HepG2 (cell line): ENCODE measurements around the gene SLC2A11. TPM values are rescaled to one million over a fixed set of nuclear protein-coding genes. Genes with fewer than 3 reads are reported as not detected.

ENCODE experiments used
- ARNT ChIP-seq: fragments of 450-650 bp; IDR thresholded peaks from 2 replicates; pipeline ENCODE4 v1.6.1; 2017
- FOXK1 ChIP-seq: sonication (generic); formaldehyde crosslinking; IDR thresholded peaks from 2 replicates; pipeline ENCODE4 v1.4.0; 2020; ENCODE audit warnings: low read depth, missing genetic modification reagents, borderline replicate concordance
- GATAD1 ChIP-seq: IDR thresholded peaks from 2 replicates; pipeline ENCODE4 v1.6.1; 2016; ENCODE audit warnings: missing genetic modification reagents, missing compliant biosample characterization
- HIVEP1 ChIP-seq: sonication (generic); formaldehyde crosslinking; IDR thresholded peaks from 2 replicates; pipeline ENCODE4 v1.4.0; 2020; ENCODE audit warnings: mild to moderate bottlenecking, missing genetic modification reagents
- HMG20A ChIP-seq: IDR thresholded peaks from 2 replicates; pipeline ENCODE4 v1.6.1; 2016; ENCODE audit warnings: borderline replicate concordance
- HMGA1 ChIP-seq: sonication (generic); formaldehyde crosslinking; conservative IDR thresholded peaks from 2 replicates; pipeline ENCODE4 v1.4.0; 2020; ENCODE audit warnings: missing genetic modification reagents
- HNRNPH1 ChIP-seq: fragments of 200-400 bp; formaldehyde crosslinking; optimal IDR thresholded peaks from 2 replicates; pipeline ENCODE3; 2017; ENCODE audit warnings: mild to moderate bottlenecking, low read depth, low read length
- MED8 ChIP-seq: sonication (generic); formaldehyde crosslinking; IDR thresholded peaks from 2 replicates; pipeline ENCODE4 v1.8.1; 2023; ENCODE audit warnings: mild to moderate bottlenecking, missing genetic modification reagents; ENCODE audit not compliant: insufficient replicate concordance
- NFE2L1 ChIP-seq: sonication (generic); formaldehyde crosslinking; IDR thresholded peaks from 2 replicates; pipeline ENCODE4 v1.4.0; 2020; ENCODE audit warnings: missing genetic modification reagents, mild to moderate bottlenecking, borderline replicate concordance
- RFXANK ChIP-seq: IDR thresholded peaks from 2 replicates; pipeline ENCODE4 v1.6.1; 2016
- RFXAP ChIP-seq: sonication (generic); formaldehyde crosslinking; IDR thresholded peaks from 2 replicates; pipeline ENCODE4 v1.4.0; 2020; ENCODE audit warnings: missing genetic modification reagents, borderline replicate concordance
- SIX1 ChIP-seq: sonication (generic); formaldehyde crosslinking; IDR thresholded peaks from 2 replicates; pipeline ENCODE4 v1.4.0; 2020; ENCODE audit warnings: missing genetic modification reagents, borderline replicate concordance
- SMARCE1 ChIP-seq: fragments of 450-650 bp; IDR thresholded peaks from 2 replicates; pipeline ENCODE4 v1.6.1; 2017; ENCODE audit warnings: borderline replicate concordance
- SUZ12 ChIP-seq: fragments of 150-350 bp; IDR thresholded peaks from 2 replicates; pipeline ENCODE4 v1.6.1; 2014; ENCODE audit warnings: low read depth, low read length
- SYNCRIP ChIP-seq: fragments of 200-400 bp; formaldehyde crosslinking; IDR thresholded peaks from 2 replicates; pipeline ENCODE4 v1.6.1; 2018; ENCODE audit warnings: mild to moderate bottlenecking, low read depth, low read length; ENCODE audit not compliant: insufficient read depth
- TCF7L2 ChIP-seq: IDR thresholded peaks from 2 replicates; pipeline ENCODE4 v1.6.1; 2011; ENCODE audit warnings: mild to moderate bottlenecking, low read depth, low read length, moderate library complexity
- ZMYM4 ChIP-seq: sonication (generic); formaldehyde crosslinking; IDR thresholded peaks from 2 replicates; pipeline ENCODE4 v1.8.1; 2023; ENCODE audit warnings: mild to moderate bottlenecking, missing genetic modification reagents
- ZNF296 ChIP-seq: sonication (generic); formaldehyde crosslinking; conservative IDR thresholded peaks from 2 replicates; pipeline ENCODE4 v1.5.0; 2020; ENCODE audit warnings: mild to moderate bottlenecking, missing genetic modification reagents
- ZNF558 ChIP-seq: sonication (generic); formaldehyde crosslinking; IDR thresholded peaks from 2 replicates; pipeline ENCODE4 v1.9.0; 2022; ENCODE audit warnings: mild to moderate bottlenecking, missing genetic modification reagents, borderline replicate concordance
- ZNF746 ChIP-seq: sonication (generic); formaldehyde crosslinking; IDR thresholded peaks from 2 replicates; pipeline ENCODE4 v1.8.0; 2022; ENCODE audit warnings: mild to moderate bottlenecking, missing genetic modification reagents
- ZNF766 ChIP-seq: sonication (generic); formaldehyde crosslinking; IDR thresholded peaks from 2 replicates; pipeline ENCODE4 v1.5.0; 2020; ENCODE audit warnings: missing genetic modification reagents, borderline replicate concordance
- ZNF839 ChIP-seq: sonication (generic); formaldehyde crosslinking; IDR thresholded peaks from 2 replicates; pipeline ENCODE4 v1.4.0; 2020; ENCODE audit warnings: missing genetic modification reagents, mild to moderate bottlenecking, borderline replicate concordance
- ZNF883 ChIP-seq: sonication (generic); formaldehyde crosslinking; IDR thresholded peaks from 2 replicates; pipeline ENCODE4 v1.5.1; 2020; ENCODE audit warnings: mild to moderate bottlenecking, missing genetic modification reagents; ENCODE audit errors: not compliant biosample characterization
- ZSCAN5A ChIP-seq: sonication (generic); formaldehyde crosslinking; IDR thresholded peaks from 2 replicates; pipeline ENCODE4 v1.8.0; 2022; ENCODE audit warnings: mild to moderate bottlenecking, missing genetic modification reagents, borderline replicate concordance
- polyA plus RNA-seq, 8 experiments: library from polyadenylated mRNA; depleted of rRNA in 3 of 8; stranded (reverse) in 7 of 8; unstranded in 1 of 8; fragments of >200 nt; fragmentation: Illumina TruSeq in 4 of 8; extraction: Trizol in 4 of 8; gene quantifications; 2 replicates each; pipeline versions ENCODE4 v1.2.1 to v1.2.3, GENCODE V29; 2011 to 2016; ENCODE audit warnings: low read depth in 4 of 8, missing spikeins in 1 of 8, mixed read lengths in 1 of 8; ENCODE audit not compliant: insufficient read depth in 1 of 8
- total RNA-seq, 5 experiments: library from RNA; depleted of rRNA; stranded (reverse); fragments of >200 nt; fragmentation: Illumina TruSeq; extraction: Trizol; gene quantifications; 2 replicates each; pipeline ENCODE4 v1.2.3, GENCODE V29; 2016; ENCODE audit warnings: low read depth in 1 of 5
- TF ChIP-seq, protein P1 (sequence below): sonication (generic); formaldehyde crosslinking; IDR thresholded peaks from 2 replicates; pipeline ENCODE4 v1.9.0; 2022; ENCODE audit warnings: low read depth, missing genetic modification reagents
- TF ChIP-seq, protein P2 (sequence below): sonication (generic); formaldehyde crosslinking; IDR thresholded peaks from 2 replicates; pipeline ENCODE4 v1.8.0; 2022; ENCODE audit warnings: missing genetic modification reagents, low read depth, mild to moderate bottlenecking, borderline replicate concordance
- TF ChIP-seq, protein P3 (sequence below): sonication (generic); formaldehyde crosslinking; IDR thresholded peaks from 2 replicates; pipeline ENCODE4 v1.5.1; 2020; ENCODE audit warnings: mild to moderate bottlenecking, missing genetic modification reagents, borderline replicate concordance

SLC2A11 gene
- total and polyA plus RNA-seq, 2 of the 13 experiments (the other 11 are each of a cell fraction or from before 2014, with no cell fraction given) = 15.2 to 15.4 TPM

DNA sequence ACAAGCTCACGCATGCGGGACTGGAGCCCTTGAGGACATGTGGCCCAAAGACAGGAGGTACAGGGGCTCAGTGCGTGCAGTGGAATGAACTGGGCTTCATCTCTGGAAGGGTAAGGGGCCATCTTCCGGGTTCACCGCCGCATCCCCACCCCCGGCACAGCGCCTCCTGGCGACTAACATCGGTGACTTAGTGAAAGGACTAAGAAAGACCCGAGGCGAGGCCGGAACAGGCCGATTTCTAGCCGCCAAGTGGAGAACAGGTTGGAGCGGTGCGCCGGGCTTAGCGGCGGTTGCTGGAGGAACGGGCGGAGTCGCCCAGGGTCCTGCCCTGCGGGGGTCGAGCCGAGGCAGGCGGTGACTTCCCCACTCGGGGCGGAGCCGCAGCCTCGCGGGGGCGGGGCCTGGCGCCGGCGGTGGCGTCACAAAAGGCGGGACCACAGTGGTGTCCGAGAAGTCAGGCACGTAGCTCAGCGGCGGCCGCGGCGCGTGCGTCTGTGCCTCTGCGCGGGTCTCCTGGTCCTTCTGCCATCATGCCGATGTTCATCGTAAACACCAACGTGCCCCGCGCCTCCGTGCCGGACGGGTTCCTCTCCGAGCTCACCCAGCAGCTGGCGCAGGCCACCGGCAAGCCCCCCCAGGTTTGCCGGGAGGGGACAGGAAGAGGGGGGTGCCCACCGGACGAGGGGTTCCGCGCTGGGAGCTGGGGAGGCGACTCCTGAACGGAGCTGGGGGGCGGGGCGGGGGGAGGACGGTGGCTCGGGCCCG, 36.5 kb downstream of the SLC2A11 start, which contains the start of gene MIF (continued):
- TF ChIP-seq ZMYM4 (CRISPR knock-in tag) = peak; percentile 30; the same call in 1 of the 2 replicates
- no peak for TF ChIP-seq HMGA1 (CRISPR knock-in tag)
- no peak for TF ChIP-seq RFXAP (CRISPR knock-in tag)
- TF ChIP-seq GATAD1 (CRISPR knock-in tag) = peak; percentile 57; the same call in 1 of the 2 replicates
- no peak for TF ChIP-seq RFXANK (CRISPR knock-in tag)
- TF ChIP-seq TCF7L2 = no peak
- peak; percentile 32 for TF ChIP-seq ZNF883 (CRISPR knock-in tag)
- TF ChIP-seq, protein P1, sequence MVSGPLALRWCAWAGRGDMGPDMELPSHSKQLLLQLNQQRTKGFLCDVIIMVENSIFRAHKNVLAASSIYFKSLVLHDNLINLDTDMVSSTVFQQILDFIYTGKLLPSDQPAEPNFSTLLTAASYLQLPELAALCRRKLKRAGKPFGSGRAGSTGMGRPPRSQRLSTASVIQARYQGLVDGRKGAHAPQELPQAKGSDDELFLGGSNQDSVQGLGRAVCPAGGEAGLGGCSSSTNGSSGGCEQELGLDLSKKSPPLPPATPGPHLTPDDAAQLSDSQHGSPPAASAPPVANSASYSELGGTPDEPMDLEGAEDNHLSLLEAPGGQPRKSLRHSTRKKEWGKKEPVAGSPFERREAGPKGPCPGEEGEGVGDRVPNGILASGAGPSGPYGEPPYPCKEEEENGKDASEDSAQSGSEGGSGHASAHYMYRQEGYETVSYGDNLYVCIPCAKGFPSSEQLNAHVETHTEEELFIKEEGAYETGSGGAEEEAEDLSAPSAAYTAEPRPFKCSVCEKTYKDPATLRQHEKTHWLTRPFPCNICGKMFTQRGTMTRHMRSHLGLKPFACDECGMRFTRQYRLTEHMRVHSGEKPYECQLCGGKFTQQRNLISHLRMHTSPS (CRISPR knock-in tag) = no peak
- no peak for TF ChIP-seq HMG20A
- no peak for TF ChIP-seq SUZ12
- TF ChIP-seq ZNF839 (CRISPR knock-in tag) = no peak
- TF ChIP-seq ZNF558 = peak; percentile 34; the same call in 1 of the 2 replicates
- TF ChIP-seq ZNF296 = no peak
- no peak for TF ChIP-seq MED8
- TF ChIP-seq SMARCE1 = no peak
- TF ChIP-seq, protein P2, sequence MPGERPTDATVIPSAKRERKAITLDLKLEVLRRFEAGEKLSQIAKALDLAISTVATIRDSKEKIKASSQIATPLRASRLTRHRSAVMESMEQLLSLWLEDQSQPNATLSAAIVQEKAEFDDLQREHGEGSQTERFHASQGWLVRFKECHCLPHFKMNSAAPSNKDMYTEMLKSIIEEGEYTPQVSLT (CRISPR knock-in tag) = no peak
- no peak for TF ChIP-seq HNRNPH1
- TF ChIP-seq, protein P3, sequence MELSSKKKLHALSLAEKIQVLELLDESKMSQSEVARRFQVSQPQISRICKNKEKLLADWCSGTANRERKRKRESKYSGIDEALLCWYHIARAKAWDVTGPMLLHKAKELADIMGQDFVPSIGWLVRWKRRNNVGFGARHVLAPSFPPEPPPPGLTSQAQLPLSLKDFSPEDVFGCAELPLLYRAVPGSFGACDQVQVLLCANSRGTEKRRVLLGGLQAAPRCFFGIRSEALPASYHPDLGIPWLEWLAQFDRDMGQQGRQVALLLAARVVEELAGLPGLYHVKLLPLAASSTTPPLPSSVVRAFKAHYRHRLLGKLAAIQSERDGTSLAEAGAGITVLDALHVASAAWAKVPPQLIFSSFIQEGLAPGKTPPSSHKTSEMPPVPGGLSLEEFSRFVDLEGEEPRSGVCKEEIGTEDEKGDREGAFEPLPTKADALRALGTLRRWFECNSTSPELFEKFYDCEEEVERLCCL = no peak
- TF ChIP-seq NFE2L1 (CRISPR knock-in tag) = no peak
- TF ChIP-seq ZNF746 (CRISPR knock-in tag) = no peak
- TF ChIP-seq SYNCRIP = no peak
- TF ChIP-seq ZNF766 (CRISPR knock-in tag) = no peak
- TF ChIP-seq HIVEP1 (CRISPR knock-in tag) = no peak; the same call in 1 of the 2 replicates
- no peak; the same call in none of the 2 replicates for TF ChIP-seq FOXK1 (CRISPR knock-in tag)
- no peak for TF ChIP-seq ARNT
- TF ChIP-seq SIX1 (CRISPR knock-in tag) = no peak
- TF ChIP-seq ZSCAN5A = no peak; the same call in 1 of the 2 replicates
